Aorta (tissue), 5 donors: ENCODE measurements around the gene TMEFF1. TPM values are rescaled to one million over a fixed set of nuclear protein-coding genes. Genes with fewer than 3 reads are reported as not detected.

Source experiments
- ATAC-seq: fragments of 200-7000 bp; cut with Tn5 transposase; one replicate; pipeline ENCODE4 v1.9.1; 2022; ENCODE audit warnings: moderate library complexity; ENCODE audit not compliant: low FRiP score
- DNase-seq, 2 donors: peaks; one replicate each; pipeline ENCODE4 v3.0.0-alpha.2; 2020
- H3K27ac ChIP-seq, 2 donors: one replicate each; pipeline ENCODE4 v1.5.1; 2013; ENCODE audit warnings: low read length in 2 of 2, mild to moderate bottlenecking in 2 of 2, moderate library complexity in 2 of 2, control low read depth in 1 of 2, inconsistent platforms in 1 of 2, low read depth in 1 of 2
- H3K27me3 ChIP-seq, 2 donors: one replicate each; pipeline ENCODE4 v1.6.1; 2013; ENCODE audit warnings: control low read depth in 1 of 2, low read length in 1 of 2, mild to moderate bottlenecking in 1 of 2, moderate library complexity in 1 of 2; ENCODE audit not compliant: insufficient read depth in 2 of 2, control insufficient read depth in 1 of 2
- H3K36me3 ChIP-seq, 2 donors: one replicate each; pipeline ENCODE4 v1.6.1; 2013; ENCODE audit warnings: control low read depth in 1 of 2, low read length in 1 of 2, mild to moderate bottlenecking in 1 of 2; ENCODE audit not compliant: insufficient read depth in 2 of 2, control insufficient read depth in 1 of 2
- H3K4me1 ChIP-seq, 2 donors: one replicate each; pipeline ENCODE4 v1.6.1; 2013; ENCODE audit warnings: low read length in 2 of 2, control low read depth in 1 of 2, mild to moderate bottlenecking in 1 of 2, moderate library complexity in 1 of 2; ENCODE audit not compliant: insufficient read depth in 2 of 2, control insufficient read depth in 1 of 2
- H3K4me3 ChIP-seq, 2 donors: one replicate each; pipeline ENCODE4 v1.5.1; 2013; ENCODE audit warnings: low read length in 2 of 2, control low read depth in 1 of 2, mild to moderate bottlenecking in 1 of 2
- H3K9me3 ChIP-seq: one replicate; pipeline ENCODE4 v1.6.1; 2013; ENCODE audit warnings: mild to moderate bottlenecking, low read length; ENCODE audit not compliant: control insufficient read depth
- WGBS, 2 donors: extraction: QIAGEN DNeasy Blood & Tissue Kit; methylation state at CpG; one replicate each; pipeline ENCODE4 v1.1.7; 2013; 5-methylcytosine and 5-hydroxymethylcytosine counted together
- intact Hi-C, 2 donors: fragments of 100-400 bp; cut with DNase I; formaldehyde crosslinking; loops; one replicate each; pipeline versions ENCODE4 v1.14.2 to v1.15.0; 2022
- polyA plus RNA-seq, 2 donors: library from polyadenylated mRNA; stranded (reverse); fragments of 200-250 nt; gene quantifications; one replicate each; pipeline ENCODE4 v1.2.3, GENCODE V29; 2013
- total RNA-seq, 2 donors: library from RNA; stranded (reverse); fragmentation: NEBNext Ultra II Directional; extraction: Animal tissue kit (Norgen Biotek cat#: 25700); gene quantifications; one replicate each; pipeline ENCODE4 v1.2.1, GENCODE V29; 2021
- donor health status: healthy with polysubstance abuse.
- donor health status: Bipolar disorder and iron deficiency.
- donor health status: DM: no; HTN: no; CAD: no.
- donor health status: DM: no; HTN: no; CAD: no.
- donor health status: DM: yes; HTN: yes; CAD: no.

TMEFF1 gene
- total and polyA plus RNA-seq, 4 donors = 0.27 to 0.78 TPM; not detected in 2

- H3K4me1 ChIP-seq = peaks cover 0 to 2% of the 10 kb centered on the region in 2 donors
- H3K27ac ChIP-seq = no peak overlapping the region
- no peak overlapping the region for H3K4me3 ChIP-seq
- no peaks in the 10 kb centered on the region for H3K9me3 ChIP-seq
- H3K27me3 ChIP-seq = no peaks in the 10 kb centered on the region
- intact Hi-C loops = no loop called here
- no peak for ATAC-seq
- DNase-seq = no peak
- WGBS, 2 donors = 83 to 86% methylated on average over 4 of the region's 4 CpGs
- peaks cover 0 to 2% of the 10 kb centered on the region in 2 donors for H3K36me3 ChIP-seq
Measured at GRCh38 chr9:100581661-100582060, 108.7 kb downstream of the TMEFF1 start.

- no peaks in the 10 kb centered on the region for H3K9me3 ChIP-seq
- intact Hi-C loops = no loop called here
- DNase-seq (no peak), ATAC-seq (no peak)
- peaks cover 0 to 2% of the 10 kb centered on the region in 2 donors for H3K36me3 ChIP-seq
- WGBS, 2 donors = 94 to 95% methylated on average over 5 of the region's 5 CpGs
- H3K4me1 ChIP-seq = no peaks in the 10 kb centered on the region
- no peak overlapping the region for H3K4me3 ChIP-seq
- H3K27ac ChIP-seq = no peak overlapping the region
- H3K27me3 ChIP-seq = no peaks in the 10 kb centered on the region
Measured at GRCh38 chr9:100583014-100583802, 110.3 kb downstream of the TMEFF1 start.

- intact Hi-C loops = no loop called here
- Histone ChIP-seq H3K27me3 (no peaks in the 10 kb centered on the region), H3K36me3 (peaks cover 0 to 2% of the 10 kb centered on the region in 2 donors), H3K27ac (no peak overlapping the region), H3K4me1 (no peaks in the 10 kb centered on the region), H3K9me3 (no peaks in the 10 kb centered on the region), H3K4me3 (no peak overlapping the region)
- no peak for ATAC-seq
- 97% methylated on average over 4 of the region's 4 CpGs for WGBS, 2 donors
- DNase-seq = no peak
Measured at GRCh38 chr9:100584951-100585350, 112.0 kb downstream of the TMEFF1 start.

GRCh38 chr9:100586093-100586492 is 113.1 kb downstream of the TMEFF1 start:
- WGBS, 2 donors = 94 to 95% methylated on average over 7 of the region's 7 CpGs
- no peak overlapping the region for H3K27ac ChIP-seq
- H3K4me3 ChIP-seq = no peak overlapping the region

GRCh38 chr9:100587375-100587774 is 114.4 kb downstream of the TMEFF1 start:
- no peak overlapping the region for H3K27ac ChIP-seq
- H3K36me3 ChIP-seq = peaks cover 0 to 2% of the 10 kb centered on the region in 2 donors
- DNase-seq = no peak
- no peak for ATAC-seq
- H3K4me1 ChIP-seq = no peaks in the 10 kb centered on the region
- intact Hi-C loops = no loop called here
- H3K4me3 ChIP-seq = no peak overlapping the region
- no peaks in the 10 kb centered on the region for H3K27me3 ChIP-seq
- H3K9me3 ChIP-seq = no peaks in the 10 kb centered on the region
- WGBS, 2 donors = 82 to 85% methylated on average over 9 of the region's 9 CpGs

More at GRCh38 chr9:100586093-100586492, 113.1 kb downstream of the TMEFF1 start:
- Histone ChIP-seq H3K4me1 (no peaks in the 10 kb centered on the region), H3K36me3 (peaks cover 0 to 2% of the 10 kb centered on the region in 2 donors), H3K27me3 (no peaks in the 10 kb centered on the region), H3K9me3 (no peaks in the 10 kb centered on the region)
- ATAC-seq (no peak), DNase-seq (no peak)
- intact Hi-C loops = no loop called here

- no peaks in the 10 kb centered on the region for H3K27me3 ChIP-seq
- peaks cover 0 to 2% of the 10 kb centered on the region in 2 donors for H3K36me3 ChIP-seq
- DNase-seq (no peak), ATAC-seq (no peak)
- H3K9me3 ChIP-seq = no peaks in the 10 kb centered on the region
- WGBS, 2 donors = 66 to 68% methylated on average over 5 of the region's 5 CpGs
- intact Hi-C loops = no loop called here
- H3K4me1 ChIP-seq = no peaks in the 10 kb centered on the region
- no peak overlapping the region for H3K4me3 ChIP-seq
- no peak overlapping the region for H3K27ac ChIP-seq
Measured at GRCh38 chr9:100589582-100589981, 116.6 kb downstream of the TMEFF1 start.

GRCh38 chr9:100590481-100590880 is 117.5 kb downstream of the TMEFF1 start:
- 40 to 48% methylated on average over 2 of the region's 2 CpGs for WGBS, 2 donors

GRCh38 chr9:100591139-100591538 is 118.2 kb downstream of the TMEFF1 start:
- Histone ChIP-seq H3K9me3 (no peaks in the 10 kb centered on the region), H3K4me1 (no peaks in the 10 kb centered on the region), H3K36me3 (peaks cover 0 to under 1% of the 10 kb centered on the region in 2 donors), H3K27me3 (no peaks in the 10 kb centered on the region), H3K4me3 (no peak overlapping the region), H3K27ac (no peak overlapping the region)
- DNase-seq (no peak), ATAC-seq (no peak)
- WGBS, 2 donors = 94 to 95% methylated on average over 6 of the region's 6 CpGs
- intact Hi-C loops = loop anchor here (10.0 kb wide), 4 partner anchors 156 to 266 kb away; partner anchors contain the start of genes MSANTD3 (in 1 of the 2) and TEX10 (in 1 of the 2)

More at GRCh38 chr9:100590481-100590880, 117.5 kb downstream of the TMEFF1 start:
- no peaks in the 10 kb centered on the region for H3K27me3 ChIP-seq
- ATAC-seq (no peak), DNase-seq (no peak)
- intact Hi-C loops = loop anchor here (10.0 kb wide), 4 partner anchors 156 to 266 kb away; partner anchors contain the start of genes MSANTD3 (in 1 of the 2) and TEX10 (in 1 of the 2)
- H3K27ac ChIP-seq = no peak overlapping the region
- H3K4me3 ChIP-seq = no peak overlapping the region
- H3K4me1 ChIP-seq = no peaks in the 10 kb centered on the region
- H3K36me3 ChIP-seq = peaks cover 0 to 2% of the 10 kb centered on the region in 2 donors
- H3K9me3 ChIP-seq = no peaks in the 10 kb centered on the region
